Uterus (tissue), 4 donors: ENCODE measurements around the gene SKA1. TPM values are rescaled to one million over a fixed set of nuclear protein-coding genes. Genes with fewer than 3 reads are reported as not detected.

Experiments
- DNase-seq, 2 donors: peaks; one replicate each; pipeline ENCODE4 v3.0.0-alpha.2; 2019 to 2020
- H3K27ac ChIP-seq, 2 donors: fragments of 200-600 bp; sonication (generic); 1 replicate in 1 of 2; 2 replicates in 1 of 2; pipeline ENCODE4 v1.5.1; 2016 to 2018
- H3K27me3 ChIP-seq, 2 donors: fragments of 200-600 bp; sonication (generic); one replicate each; pipeline ENCODE4 v1.5.1; 2018 to 2019; ENCODE audit warnings: control low read depth in 1 of 2
- H3K36me3 ChIP-seq, 2 donors: fragments of 200-600 bp; sonication (generic); one replicate each; pipeline ENCODE4 v1.5.1; 2019; ENCODE audit warnings: control low read depth in 1 of 2
- H3K4me1 ChIP-seq, 2 donors: fragments of 200-600 bp; sonication (generic); one replicate each; pipeline ENCODE4 v1.5.1; 2018 to 2019; ENCODE audit warnings: control low read depth in 1 of 2
- H3K4me3 ChIP-seq, 2 donors: fragments of 200-600 bp; sonication (generic); 1 replicate in 1 of 2; 2 replicates in 1 of 2; pipeline ENCODE4 v1.5.1; 2018 to 2019; ENCODE audit warnings: mild to moderate bottlenecking in 1 of 2
- H3K9me3 ChIP-seq, 2 donors: fragments of 200-600 bp; sonication (generic); one replicate each; pipeline ENCODE4 v1.5.1; 2019; ENCODE audit warnings: control low read depth in 1 of 2
- CTCF ChIP-seq, 4 experiments: fragments of 200-600 bp in 2 of 4; fragments of 450-650 bp in 2 of 4; sonication (generic) in 2 of 4; IDR thresholded peaks; one replicate each; pipeline ENCODE4 v1.5.1; 2016 to 2019; ENCODE audit warnings: antibody characterized with exemption in 4 of 4, mild to moderate bottlenecking in 2 of 4, moderate library complexity in 1 of 4
- POLR2A ChIP-seq, 2 donors: fragments of 450-650 bp; IDR thresholded peaks; one replicate each; pipeline ENCODE4 v1.6.1; 2016; ENCODE audit warnings: antibody characterized with exemption in 2 of 2, mild to moderate bottlenecking in 1 of 2, moderate library complexity in 1 of 2
- intact Hi-C: fragments of 100-400 bp; cut with DNase I; formaldehyde crosslinking; loops from one replicate; pipeline ENCODE4 v1.15.1; 2023; ENCODE audit warnings: low total_unique reads
- total RNA-seq, 4 donors: library from RNA; depleted of rRNA in 3 of 4; stranded (reverse); fragments of >200 nt in 3 of 4; gene quantifications; one replicate each; pipeline versions ENCODE4 v1.1.0 to v1.2.4, GENCODE V29; 2014 to 2023
- donor health status: DM: yes; HTN: yes; CAD: no.

The SKA1 gene
- total RNA-seq = 1 to 10 TPM in 1 of 4 donors, under 1 TPM in 1, not detected in 2; 0.73 to 5.5 TPM

GRCh38 chr18:50374753-50375391, at the start of gene SKA1:
SKA1 (plus strand) TSS chr18:50375046; CDS start chr18:50375831, 785 bp downstream.
- H3K4me3 ChIP-seq = peak within 1 kb of the TSS; percentile 41 to 50
- TF ChIP-seq POLR2A (IDR thresholded peaks at IDR 0.05) (peak; percentile 28 to 40), CTCF (IDR thresholded peaks at IDR 0.05) (no peak)
- peak; percentile 85 to 89 for DNase-seq
- peak within 1 kb of the TSS; percentile 76 to 77 for H3K27ac ChIP-seq
- intact Hi-C loops = no loop called here
- peaks cover 0 to under 1% of the 10 kb centered on the region in 2 donors for H3K9me3 ChIP-seq
- no peaks in the 10 kb centered on the region for H3K27me3 ChIP-seq
- no peaks in the 10 kb centered on the region for H3K36me3 ChIP-seq
- H3K4me1 ChIP-seq = peaks cover 0 to 7% of the 10 kb centered on the region in 2 donors

- Histone ChIP-seq H3K4me1 (no peaks in the 10 kb centered on the region), H3K4me3 (no peak overlapping the region), H3K27ac (no peak overlapping the region), H3K27me3 (no peaks in the 10 kb centered on the region), H3K9me3 (no peaks in the 10 kb centered on the region), H3K36me3 (no peaks in the 10 kb centered on the region)
- DNase-seq = no peak
- TF ChIP-seq CTCF (IDR thresholded peaks at IDR 0.05) = no peak
- TF ChIP-seq POLR2A (IDR thresholded peaks at IDR 0.05) = no peak
- intact Hi-C loops = no loop called here
Observed at GRCh38 chr18:50327983-50328382, 46.9 kb upstream of the SKA1 start.

- no peak overlapping the region for H3K27ac ChIP-seq
- no peak for TF ChIP-seq POLR2A (IDR thresholded peaks at IDR 0.05)
- TF ChIP-seq CTCF (IDR thresholded peaks at IDR 0.05) = no peak
Observed at GRCh38 chr18:50330176-50330575, 44.7 kb upstream of the SKA1 start.

GRCh38 chr18:50331691-50332090, 43.2 kb upstream of the SKA1 start:
- Histone ChIP-seq H3K9me3 (no peaks in the 10 kb centered on the region), H3K4me3 (no peak overlapping the region), H3K4me1 (no peaks in the 10 kb centered on the region), H3K36me3 (no peaks in the 10 kb centered on the region), H3K27me3 (no peaks in the 10 kb centered on the region), H3K27ac (no peak overlapping the region)
- no peak for DNase-seq
- intact Hi-C loops = no loop called here
- TF ChIP-seq CTCF (IDR thresholded peaks at IDR 0.05) (no peak), POLR2A (IDR thresholded peaks at IDR 0.05) (no peak)

More at GRCh38 chr18:50330176-50330575, 44.7 kb upstream of the SKA1 start:
- H3K4me1 ChIP-seq = no peaks in the 10 kb centered on the region
- no peaks in the 10 kb centered on the region for H3K36me3 ChIP-seq
- no peaks in the 10 kb centered on the region for H3K27me3 ChIP-seq
- H3K4me3 ChIP-seq = no peak overlapping the region
- intact Hi-C loops = no loop called here
- no peak for DNase-seq
- no peaks in the 10 kb centered on the region for H3K9me3 ChIP-seq

- no peak overlapping the region for H3K27ac ChIP-seq
- no peaks in the 10 kb centered on the region for H3K27me3 ChIP-seq
- no peaks in the 10 kb centered on the region for H3K36me3 ChIP-seq
- intact Hi-C loops = no loop called here
- no peak for DNase-seq
- H3K4me3 ChIP-seq = no peak overlapping the region
- no peaks in the 10 kb centered on the region for H3K4me1 ChIP-seq
- no peaks in the 10 kb centered on the region for H3K9me3 ChIP-seq
- TF ChIP-seq CTCF (IDR thresholded peaks at IDR 0.05) = no peak
- no peak for TF ChIP-seq POLR2A (IDR thresholded peaks at IDR 0.05)
Observed at GRCh38 chr18:50334546-50335152, 40.2 kb upstream of the SKA1 start.
